HG03025 (cell line): ENCODE measurements around the gene CSNK1A1L.

Source experiments
- ATAC-seq: cut with Tn5 transposase; IDR thresholded peaks from one replicate; pipeline ENCODE4 v1.9.1; 2021; ENCODE audit warnings: mild to moderate bottlenecking, moderate library complexity; ENCODE audit not compliant: unreplicated experiment, low FRiP score

CSNK1A1L gene

GRCh38 chr13:37105251-37105714, at the start of gene CSNK1A1L:
TSS of gene CSNK1A1L (minus strand) at chr13:37105664. CDS start at chr13:37105256, 408 bp downstream.
- no peak for ATAC-seq

- ATAC-seq = no peak
Observed at GRCh38 chr13:37149380-37149779, 43.9 kb upstream of the CSNK1A1L start.

DNA sequence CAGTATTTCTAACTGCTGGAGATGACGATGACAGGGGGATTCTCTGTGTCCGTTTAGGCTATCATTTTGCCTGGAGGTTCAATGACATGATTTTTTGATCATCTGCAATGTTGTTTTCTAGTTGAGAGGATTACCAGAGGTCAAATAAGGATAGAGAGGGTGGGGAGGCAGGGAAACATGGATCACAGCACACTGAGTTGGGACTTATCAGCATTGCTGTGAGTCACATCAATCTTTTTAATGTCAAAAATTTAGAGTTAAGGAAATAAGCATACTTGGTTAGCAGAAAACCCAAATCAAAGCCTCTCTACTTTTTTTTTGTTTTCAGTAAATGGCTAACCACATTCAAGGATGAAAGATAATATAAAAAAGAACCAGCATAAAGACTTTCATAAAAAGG, 43.0 kb upstream of the CSNK1A1L start:
- no peak for ATAC-seq

DNA sequence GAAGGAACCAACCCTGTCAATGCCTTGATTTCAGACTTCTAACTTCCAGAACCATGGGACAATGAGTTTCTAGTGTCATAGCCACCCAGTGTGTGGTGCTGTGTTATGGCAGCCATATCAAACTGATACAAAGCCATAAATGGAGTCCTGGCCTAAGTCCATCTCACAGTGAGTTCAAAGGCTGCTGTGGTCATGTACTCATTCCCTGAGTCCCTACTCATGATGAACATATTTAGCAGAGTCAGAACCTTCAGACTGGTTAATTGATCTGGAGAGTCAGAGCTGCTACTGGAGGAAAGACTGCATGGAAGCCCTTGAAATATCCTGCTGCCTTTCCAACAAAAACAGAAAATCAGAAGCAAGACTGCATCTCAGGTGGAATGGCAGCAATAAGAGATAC, 39.2 kb upstream of the CSNK1A1L start:
- no peak for ATAC-seq

- no peak for ATAC-seq
Observed at GRCh38 chr13:37143911-37144310, 38.4 kb upstream of the CSNK1A1L start.

DNA sequence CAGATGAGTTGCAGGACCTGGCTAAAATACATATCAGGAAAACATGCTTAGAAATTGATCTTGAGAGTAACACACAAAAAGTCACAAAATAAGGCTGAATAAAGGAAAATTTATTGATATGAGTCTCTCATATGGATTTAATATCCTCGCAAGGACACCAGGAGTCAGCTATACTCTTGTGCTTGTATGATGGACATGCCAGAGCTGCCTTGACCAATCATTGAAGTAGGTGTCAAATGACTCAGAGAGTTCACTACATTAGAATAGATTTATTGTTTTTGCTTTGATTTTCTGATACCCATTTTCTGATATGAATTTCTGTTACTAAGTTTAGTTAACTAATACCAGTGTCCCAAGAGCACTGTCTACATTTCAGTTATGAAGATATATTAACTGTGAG, 37.4 kb upstream of the CSNK1A1L start:
- no peak for ATAC-seq

DNA sequence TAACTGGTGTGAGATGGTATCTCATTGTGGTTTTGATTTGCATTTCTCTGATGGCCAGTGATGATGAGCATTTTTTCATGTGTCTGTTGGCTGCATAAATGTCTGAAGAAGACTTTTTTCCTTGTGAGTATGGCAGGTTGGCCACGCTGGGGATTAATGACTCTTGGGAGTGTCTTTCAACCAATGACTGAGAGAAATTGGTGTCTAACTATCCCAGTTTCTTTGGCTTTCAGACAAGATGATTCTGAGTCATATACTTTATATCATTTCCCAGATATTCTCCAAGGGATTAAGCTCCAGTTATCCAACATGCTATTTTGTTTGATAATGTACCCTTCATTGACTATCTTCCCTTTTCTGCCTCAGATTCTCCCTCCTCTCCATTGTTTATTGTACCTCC, 35.5 kb upstream of the CSNK1A1L start:
- no peak for ATAC-seq

- no peak for ATAC-seq
Observed at GRCh38 chr13:37139356-37139755, 33.9 kb upstream of the CSNK1A1L start.

DNA sequence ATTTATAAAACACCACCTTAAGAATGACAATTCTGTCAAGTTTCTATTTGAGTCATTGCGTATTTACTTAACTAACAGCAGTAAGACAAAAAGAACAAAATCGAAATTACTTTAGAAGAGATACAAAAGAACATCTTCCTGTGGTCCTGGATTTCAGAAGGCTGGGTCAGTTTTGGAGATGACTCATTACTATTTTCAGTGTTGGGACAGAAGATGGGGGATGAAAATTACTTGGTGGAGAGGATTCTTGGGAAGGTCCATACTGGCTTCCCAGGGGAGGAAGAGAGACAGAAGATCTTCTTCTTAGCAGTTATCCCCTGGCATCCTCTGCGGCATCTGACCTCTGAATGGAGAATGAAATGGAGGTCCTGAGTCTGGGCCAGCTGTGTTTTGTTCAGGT, 33.5 kb upstream of the CSNK1A1L start:
- no peak for ATAC-seq

GRCh38 chr13:37138169-37138568, 32.7 kb upstream of the CSNK1A1L start:
- no peak for ATAC-seq

- ATAC-seq = no peak
Observed at GRCh38 chr13:37136633-37137032, 31.2 kb upstream of the CSNK1A1L start.

DNA sequence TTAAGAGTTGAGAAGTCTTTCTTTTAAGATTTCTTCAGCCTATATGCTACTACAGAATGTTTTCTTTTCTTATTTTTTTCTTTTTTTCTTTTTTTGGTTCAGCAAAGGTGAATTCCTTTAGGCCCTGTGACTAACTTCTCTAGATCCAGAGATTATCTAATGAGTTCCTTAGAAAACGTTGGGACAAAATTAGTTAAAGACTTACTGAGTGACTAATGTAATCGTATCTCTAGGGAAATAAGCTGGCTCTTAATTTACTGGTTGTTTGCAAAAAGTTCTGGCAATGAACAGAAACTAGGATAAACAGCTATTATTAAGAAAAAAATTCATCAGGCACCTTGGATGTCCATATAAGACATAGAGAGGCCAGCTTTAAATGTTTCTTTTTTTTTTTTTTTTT, 30.7 kb upstream of the CSNK1A1L start:
- no peak for ATAC-seq

- no peak for ATAC-seq
Observed at GRCh38 chr13:37134411-37135041, 29.1 kb upstream of the CSNK1A1L start.

- no peak for ATAC-seq
Observed at GRCh38 chr13:37132211-37132610, 26.7 kb upstream of the CSNK1A1L start.

- ATAC-seq = no peak
Observed at GRCh38 chr13:37131092-37131491, 25.6 kb upstream of the CSNK1A1L start.

DNA sequence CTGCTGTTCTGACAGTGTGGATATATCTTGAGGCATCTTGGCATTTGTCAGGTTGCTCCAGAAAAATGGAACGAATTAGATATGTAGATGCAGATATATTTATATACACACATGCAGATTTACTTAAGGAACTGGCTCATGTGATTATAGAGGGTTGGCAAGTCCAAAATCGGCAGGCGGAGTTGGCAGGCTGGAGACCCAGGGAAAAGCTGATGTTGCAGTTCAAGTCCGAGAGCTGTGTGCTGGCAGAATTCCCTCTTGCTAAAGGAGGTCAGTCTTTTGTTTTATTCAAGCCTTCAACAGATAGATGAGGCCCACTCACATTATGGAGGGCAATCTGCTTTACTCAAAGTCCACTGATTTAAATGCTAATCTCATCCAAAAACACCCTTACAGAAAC, 24.4 kb upstream of the CSNK1A1L start:
- no peak for ATAC-seq

DNA sequence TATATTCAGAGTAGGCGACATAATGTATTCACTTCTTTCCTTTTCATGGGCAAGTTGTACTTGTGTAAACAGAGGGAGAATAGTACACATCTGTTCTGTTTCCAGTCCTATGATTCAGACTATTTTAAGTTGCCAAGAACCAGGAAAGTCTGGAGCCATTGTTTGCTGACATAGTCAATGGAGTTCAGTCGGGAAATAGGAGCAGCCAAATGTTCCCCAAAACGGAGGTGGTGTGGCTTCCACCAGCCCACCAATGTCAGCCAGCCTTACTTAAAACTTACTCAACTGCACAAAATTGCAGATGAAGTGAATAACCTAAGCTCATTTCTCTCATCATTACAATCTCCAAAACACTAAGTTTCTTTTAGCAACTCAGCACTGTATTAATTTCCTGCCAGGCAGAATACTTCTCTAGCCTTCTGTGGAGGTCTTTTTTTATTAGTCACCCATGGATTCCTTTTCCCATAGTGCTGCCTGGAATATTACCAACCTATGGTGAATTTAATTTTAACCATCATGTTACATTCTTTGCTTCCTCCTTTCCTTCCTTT, 22.3 kb upstream of the CSNK1A1L start:
- no peak for ATAC-seq

DNA sequence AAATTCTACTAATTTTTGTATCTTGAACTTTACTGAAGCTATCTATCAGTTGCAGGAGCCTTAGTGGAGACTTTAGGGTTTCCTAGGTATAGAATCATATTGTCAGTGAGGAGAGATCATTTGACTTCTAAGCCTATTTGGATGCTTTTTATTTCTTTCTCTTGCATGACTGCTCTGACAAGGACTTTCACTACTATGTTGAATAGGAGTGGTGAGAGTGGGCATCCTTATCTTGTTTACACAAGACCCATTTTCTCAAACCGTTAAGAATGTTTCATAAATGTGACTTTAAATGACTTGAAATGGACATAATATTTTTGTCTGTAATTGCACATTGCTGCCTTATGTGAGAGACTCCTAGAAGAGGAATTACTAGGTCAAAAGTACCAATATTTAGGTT, 17.9 kb upstream of the CSNK1A1L start:
- ATAC-seq = no peak

- ATAC-seq = no peak
Observed at GRCh38 chr13:37118016-37118415, 12.6 kb upstream of the CSNK1A1L start.

- ATAC-seq = no peak
Observed at GRCh38 chr13:37114250-37114649, 8.8 kb upstream of the CSNK1A1L start.

- no peak for ATAC-seq
Observed at GRCh38 chr13:37113534-37113933, 8.1 kb upstream of the CSNK1A1L start.

- ATAC-seq = no peak
Observed at GRCh38 chr13:37109051-37109678, 3.7 kb upstream of the CSNK1A1L start.
